ENCODE results near the gene CLIC3.

CLIC3 gene

GRCh38 chr9:137030538-137031527 lies 34.5 kb upstream of the CLIC3 start:
- DNase-seq (ENCODE audit: low read depth, low spot score) = no peak

GRCh38 chr9:137030006-137030405 lies 33.6 kb upstream of the CLIC3 start:
- no peak for DNase-seq (ENCODE audit: low read depth, low spot score)

GRCh38 chr9:137029058-137029936 lies 32.9 kb upstream of the CLIC3 start:
- no peak for DNase-seq (ENCODE audit: low read depth, low spot score)

- DNase-seq (ENCODE audit: low read depth, low spot score) = no peak
These were observed 32.1 kb upstream of the CLIC3 start for GRCh38 chr9:137028263-137029057.

GRCh38 chr9:137027369-137028262 lies 31.2 kb upstream of the CLIC3 start, which contains the start of gene ABCA2:
TSS of gene ABCA2 (minus strand) at chr9:137028237. CDS start at chr9:137028140, 97 bp downstream.
- no peak for DNase-seq (ENCODE audit: low read depth, low spot score)

- no peak for DNase-seq (ENCODE audit: low read depth, low spot score)
These were observed 30.5 kb upstream of the CLIC3 start for GRCh38 chr9:137026828-137027227.

GRCh38 chr9:137026384-137026783 lies 30.0 kb upstream of the CLIC3 start:
- DNase-seq (ENCODE audit: low read depth, low spot score) = no peak

- DNase-seq (ENCODE audit: low read depth, low spot score) = no peak
These were observed 29.2 kb upstream of the CLIC3 start for GRCh38 chr9:137025517-137025966.

GRCh38 chr9:137023583-137023991 lies 27.2 kb upstream of the CLIC3 start:
- DNase-seq (ENCODE audit: low read depth, low spot score) = no peak

GRCh38 chr9:137023157-137023556 lies 26.8 kb upstream of the CLIC3 start:
- no peak for DNase-seq (ENCODE audit: low read depth, low spot score)

- no peak for DNase-seq (ENCODE audit: low read depth, low spot score)
These were observed 26.3 kb upstream of the CLIC3 start for GRCh38 chr9:137022662-137023008.

- DNase-seq (ENCODE audit: low read depth, low spot score) = no peak
These were observed 25.8 kb upstream of the CLIC3 start for GRCh38 chr9:137021979-137022661.

- DNase-seq (ENCODE audit: low read depth, low spot score) = no peak
These were observed 25.2 kb upstream of the CLIC3 start for GRCh38 chr9:137021568-137021978.

- no peak for DNase-seq (ENCODE audit: low read depth, low spot score)
These were observed 24.6 kb upstream of the CLIC3 start for GRCh38 chr9:137020771-137021567.

- no peak for DNase-seq (ENCODE audit: low read depth, low spot score)
These were observed 23.7 kb upstream of the CLIC3 start for GRCh38 chr9:137019891-137020683.

- no peak for DNase-seq (ENCODE audit: low read depth, low spot score)
These were observed 22.6 kb upstream of the CLIC3 start for GRCh38 chr9:137018761-137019559.

GRCh38 chr9:137017791-137018497 lies 21.6 kb upstream of the CLIC3 start:
- no peak for DNase-seq (ENCODE audit: low read depth, low spot score)
